Measurements from ENCODE around the gene CETP. TPM values are rescaled to one million over a fixed set of nuclear protein-coding genes. Genes with fewer than 3 reads are reported as not detected.
"Not testable (repeated sequence)": the region's sequence is repeated elsewhere in the genome, so short reads cannot be mapped to it uniquely, and the experiment has no call there.

Gene CETP
- total RNA-seq, 1 donor from 2014 or later, result not detected

DNA sequence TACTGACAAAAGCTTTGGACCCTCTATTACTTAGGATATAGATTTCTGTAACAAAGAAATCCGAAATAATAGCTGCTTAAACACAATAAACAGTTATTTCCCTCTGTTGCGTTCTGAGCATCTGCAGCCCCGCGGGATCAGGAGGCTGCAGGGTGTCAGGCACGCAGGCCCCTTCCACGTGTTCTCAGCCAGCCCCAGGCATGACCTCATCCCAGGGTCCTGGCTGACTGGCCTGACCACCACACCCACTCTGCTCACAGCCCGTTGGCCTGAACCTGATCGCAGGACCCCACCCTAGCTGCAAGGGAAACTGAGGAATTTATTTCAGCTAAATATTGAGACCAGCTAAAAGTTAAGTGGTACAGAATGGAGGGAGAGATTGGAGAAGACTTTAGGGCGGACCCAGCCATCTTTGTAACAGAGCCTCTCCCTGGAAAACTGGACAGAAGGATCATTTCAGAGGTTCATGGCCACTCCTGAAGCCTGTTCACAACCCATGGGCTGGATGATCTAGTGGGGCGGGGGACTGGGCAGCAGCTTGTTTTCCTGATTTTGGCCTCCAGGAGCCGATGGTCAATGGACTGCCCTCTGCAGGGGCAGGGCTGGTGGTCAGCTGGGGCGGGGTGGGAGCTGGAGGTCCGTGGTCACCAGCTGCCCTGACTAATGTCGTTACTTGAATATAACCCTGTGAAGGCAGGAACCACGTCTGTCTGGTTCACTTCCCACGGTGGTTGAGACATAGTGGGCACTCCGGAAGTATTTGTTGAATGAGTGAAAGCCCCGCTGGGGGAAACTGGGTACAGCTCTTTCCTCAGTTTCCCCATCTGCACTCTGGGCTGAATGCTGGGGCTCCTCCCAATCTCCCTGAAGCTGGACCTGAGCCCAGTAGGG is 10.9 kb downstream of the CETP start:
- Histone ChIP-seq H4K20me1 (ENCODE audit: insufficient read depth, low read length) (no peaks in the 10 kb centered on the region), H3K9me3 (ENCODE audit: insufficient read depth, low read depth, low read length) (no peaks in the 10 kb centered on the region), H3K4me1 (ENCODE audit: insufficient read depth, low read length) (peaks cover 3% of the 10 kb centered on the region), H3K79me2 (ENCODE audit: insufficient read depth, low read length) (no peaks in the 10 kb centered on the region), H3K27ac (ENCODE audit: low read depth, low read length) (no peak overlapping the region), H2AFZ (ENCODE audit: low read depth, low read length) (no peak overlapping the region), H3K36me3 (ENCODE audit: insufficient read depth, low read length) (no peaks in the 10 kb centered on the region), H3K27me3 (ENCODE audit: insufficient read depth, low read length) (no peaks in the 10 kb centered on the region), H3K4me2 (ENCODE audit: low read length) (no peak overlapping the region), H3K9ac (ENCODE audit: low read length) (no peak overlapping the region), H3K4me3 (ENCODE audit: insufficient read depth, low read depth, low read length) (no peak overlapping the region)
- TF ChIP-seq, protein P1, sequence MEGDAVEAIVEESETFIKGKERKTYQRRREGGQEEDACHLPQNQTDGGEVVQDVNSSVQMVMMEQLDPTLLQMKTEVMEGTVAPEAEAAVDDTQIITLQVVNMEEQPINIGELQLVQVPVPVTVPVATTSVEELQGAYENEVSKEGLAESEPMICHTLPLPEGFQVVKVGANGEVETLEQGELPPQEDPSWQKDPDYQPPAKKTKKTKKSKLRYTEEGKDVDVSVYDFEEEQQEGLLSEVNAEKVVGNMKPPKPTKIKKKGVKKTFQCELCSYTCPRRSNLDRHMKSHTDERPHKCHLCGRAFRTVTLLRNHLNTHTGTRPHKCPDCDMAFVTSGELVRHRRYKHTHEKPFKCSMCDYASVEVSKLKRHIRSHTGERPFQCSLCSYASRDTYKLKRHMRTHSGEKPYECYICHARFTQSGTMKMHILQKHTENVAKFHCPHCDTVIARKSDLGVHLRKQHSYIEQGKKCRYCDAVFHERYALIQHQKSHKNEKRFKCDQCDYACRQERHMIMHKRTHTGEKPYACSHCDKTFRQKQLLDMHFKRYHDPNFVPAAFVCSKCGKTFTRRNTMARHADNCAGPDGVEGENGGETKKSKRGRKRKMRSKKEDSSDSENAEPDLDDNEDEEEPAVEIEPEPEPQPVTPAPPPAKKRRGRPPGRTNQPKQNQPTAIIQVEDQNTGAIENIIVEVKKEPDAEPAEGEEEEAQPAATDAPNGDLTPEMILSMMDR (IDR thresholded peaks at IDR 0.05; ENCODE audit: insufficient read depth, low read depth, low read length), result no peak
- no peak for TF ChIP-seq EZH2 (IDR thresholded peaks at IDR 0.05; ENCODE audit: insufficient read depth, low read length)
- FAIRE-seq (no peak), DNase-seq (ENCODE audit: low read depth) (no peak)
- peaks cover 3% of the 10 kb centered on the region for H3K9me3 Mint-ChIP-seq (ENCODE audit: unreplicated experiment)
- no peaks in the 10 kb centered on the region for H3K4me1 Mint-ChIP-seq (ENCODE audit: low read depth, unreplicated experiment)
- peaks cover 2% of the 10 kb centered on the region for H3K36me3 Mint-ChIP-seq (ENCODE audit: low read depth, unreplicated experiment)
- H3K4me3 Mint-ChIP-seq (ENCODE audit: unreplicated experiment), result peak overlapping the region; percentile 34
- peak overlapping the region; percentile 47 for H3K27ac Mint-ChIP-seq (ENCODE audit: unreplicated experiment)
- H3K27me3 Mint-ChIP-seq (ENCODE audit: low read depth, unreplicated experiment), result peaks cover 29% of the 10 kb centered on the region

DNA sequence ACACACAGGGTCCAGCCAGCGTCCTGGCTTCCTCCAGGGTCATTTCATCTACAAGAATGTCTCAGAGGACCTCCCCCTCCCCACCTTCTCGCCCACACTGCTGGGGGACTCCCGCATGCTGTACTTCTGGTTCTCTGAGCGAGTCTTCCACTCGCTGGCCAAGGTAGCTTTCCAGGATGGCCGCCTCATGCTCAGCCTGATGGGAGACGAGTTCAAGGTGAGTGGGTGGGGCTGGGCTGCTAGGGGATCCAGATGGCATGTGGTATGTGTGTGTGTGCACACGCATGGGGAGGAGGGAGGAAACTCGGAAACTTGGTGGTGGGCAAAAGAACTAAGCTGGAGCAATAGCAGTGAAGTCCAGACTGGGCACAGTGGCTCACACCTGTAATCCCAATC is 11.5 kb downstream of the CETP start:
- H3K9me3 ChIP-seq (ENCODE audit: insufficient read depth, low read depth, low read length), result no peaks in the 10 kb centered on the region
- no peak overlapping the region for H3K4me3 Mint-ChIP-seq (ENCODE audit: unreplicated experiment)
- DNase-seq (ENCODE audit: low read depth), result no peak
- no peak overlapping the region for H3K27ac ChIP-seq (ENCODE audit: low read depth, low read length)
- no peaks in the 10 kb centered on the region for H3K27me3 ChIP-seq (ENCODE audit: insufficient read depth, low read length)
- no peak overlapping the region for H3K27ac Mint-ChIP-seq (ENCODE audit: unreplicated experiment)
- peaks cover 2% of the 10 kb centered on the region for H3K36me3 Mint-ChIP-seq (ENCODE audit: low read depth, unreplicated experiment)
- H4K20me1 ChIP-seq (ENCODE audit: insufficient read depth, low read length), result no peaks in the 10 kb centered on the region
- H3K4me3 ChIP-seq (ENCODE audit: insufficient read depth, low read depth, low read length), result no peak overlapping the region
- no peaks in the 10 kb centered on the region for H3K79me2 ChIP-seq (ENCODE audit: insufficient read depth, low read length)
- no peak for FAIRE-seq
- H3K9ac ChIP-seq (ENCODE audit: low read length), result no peak overlapping the region
- H2AFZ ChIP-seq (ENCODE audit: low read depth, low read length), result no peak overlapping the region
- no peak overlapping the region for H3K4me2 ChIP-seq (ENCODE audit: low read length)
- H3K27me3 Mint-ChIP-seq (ENCODE audit: low read depth, unreplicated experiment), result peaks cover 29% of the 10 kb centered on the region
- no peaks in the 10 kb centered on the region for H3K36me3 ChIP-seq (ENCODE audit: insufficient read depth, low read length)
- peaks cover 3% of the 10 kb centered on the region for H3K9me3 Mint-ChIP-seq (ENCODE audit: unreplicated experiment)
- H3K4me1 Mint-ChIP-seq (ENCODE audit: low read depth, unreplicated experiment), result no peaks in the 10 kb centered on the region
- H3K4me1 ChIP-seq (ENCODE audit: insufficient read depth, low read length), result peaks cover 3% of the 10 kb centered on the region
- TF ChIP-seq, protein P1 (IDR thresholded peaks at IDR 0.05; ENCODE audit: insufficient read depth, low read depth, low read length), result no peak
- no peak for TF ChIP-seq EZH2 (IDR thresholded peaks at IDR 0.05; ENCODE audit: insufficient read depth, low read length)

DNA sequence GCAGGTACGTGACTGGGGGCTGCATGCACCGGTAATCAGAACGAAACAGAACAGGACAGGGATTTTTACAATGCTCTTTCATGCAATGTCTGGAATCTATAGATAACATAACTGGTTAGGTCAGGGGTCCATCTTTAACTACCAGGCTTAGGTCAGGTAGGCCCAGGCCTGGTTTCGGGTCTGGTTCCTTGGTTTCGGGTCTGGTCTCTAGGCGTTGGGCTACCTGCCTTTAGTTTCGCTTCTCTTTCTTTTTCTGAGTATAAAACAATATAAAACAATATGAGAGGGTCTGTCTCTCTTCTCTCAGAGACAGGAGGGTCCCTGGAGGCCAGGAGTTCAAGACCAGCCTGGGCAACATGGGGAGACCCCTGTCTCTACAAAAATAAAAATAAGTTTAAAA is 12.1 kb downstream of the CETP start:
- not testable (repeated sequence) for H3K36me3 Mint-ChIP-seq (ENCODE audit: low read depth, unreplicated experiment); H3K79me2 ChIP-seq (ENCODE audit: insufficient read depth, low read length); DNase-seq (ENCODE audit: low read depth); H3K9ac ChIP-seq (ENCODE audit: low read length); H3K4me3 ChIP-seq (ENCODE audit: insufficient read depth, low read depth, low read length); H4K20me1 ChIP-seq (ENCODE audit: insufficient read depth, low read length); H3K36me3 ChIP-seq (ENCODE audit: insufficient read depth, low read length); H3K27ac ChIP-seq (ENCODE audit: low read depth, low read length); FAIRE-seq; H3K27me3 ChIP-seq (ENCODE audit: insufficient read depth, low read length); H3K9me3 Mint-ChIP-seq (ENCODE audit: unreplicated experiment); H2AFZ ChIP-seq (ENCODE audit: low read depth, low read length); H3K4me1 ChIP-seq (ENCODE audit: insufficient read depth, low read length); H3K4me3 Mint-ChIP-seq (ENCODE audit: unreplicated experiment); H3K9me3 ChIP-seq (ENCODE audit: insufficient read depth, low read depth, low read length); H3K4me2 ChIP-seq (ENCODE audit: low read length); H3K4me1 Mint-ChIP-seq (ENCODE audit: low read depth, unreplicated experiment)
- peak overlapping the region; percentile 51 for H3K27ac Mint-ChIP-seq (ENCODE audit: unreplicated experiment)
- H3K27me3 Mint-ChIP-seq (ENCODE audit: low read depth, unreplicated experiment), result peaks cover 27% of the 10 kb centered on the region

All from astrocyte (in vitro differentiated cells and primary cell).